Skeletal muscle satellite cell (primary cell): ENCODE results near the gene TTYH2.

Source experiments
- H3K27me3 ChIP-seq: 2 replicates; pipeline ENCODE4 v1.7.0; 2013; ENCODE audit warnings: low read length; ENCODE audit not compliant: control insufficient read depth, insufficient read depth
- H3K36me3 ChIP-seq: 2 replicates; pipeline ENCODE4 v1.7.0; 2013; ENCODE audit warnings: mild to moderate bottlenecking, control low read depth, low read length; ENCODE audit not compliant: insufficient read depth
- H3K4me1 ChIP-seq: 2 replicates; pipeline ENCODE4 v1.7.0; 2013; ENCODE audit warnings: low read length; ENCODE audit not compliant: control insufficient read depth, insufficient read depth
- H3K4me2 ChIP-seq: 2 replicates; pipeline ENCODE4 v1.7.0; 2013; ENCODE audit warnings: mild to moderate bottlenecking, low read length
- H3K4me3 ChIP-seq: 2 replicates; pipeline ENCODE4 v1.7.0; 2013; ENCODE audit warnings: low read length
- H3K9ac ChIP-seq: 2 replicates; pipeline ENCODE4 v1.7.0; 2013; ENCODE audit warnings: mild to moderate bottlenecking, low read depth, low read length, moderate library complexity
- H3K9me3 ChIP-seq: replicated peaks from 2 replicates; pipeline ENCODE4 v1.7.0; 2013; ENCODE audit warnings: mild to moderate bottlenecking, control low read depth, low read length

TTYH2 gene

GRCh38 chr17:74218436-74218835, 5.1 kb downstream of the TTYH2 start:
- H3K9ac ChIP-seq = no peak overlapping the region
- H3K4me1 ChIP-seq = no peaks in the 10 kb centered on the region
- H3K36me3 ChIP-seq = no peaks in the 10 kb centered on the region

GRCh38 chr17:74219576-74220133, 6.3 kb downstream of the TTYH2 start:
- Histone ChIP-seq H3K4me1 (no peaks in the 10 kb centered on the region), H3K4me2 (no peak overlapping the region), H3K36me3 (no peaks in the 10 kb centered on the region), H3K4me3 (no peak overlapping the region), H3K27me3 (peaks cover 19% of the 10 kb centered on the region), H3K9me3 (no peaks in the 10 kb centered on the region), H3K9ac (no peak overlapping the region)

More at GRCh38 chr17:74218436-74218835, 5.1 kb downstream of the TTYH2 start:
- Histone ChIP-seq H3K4me3 (no peak overlapping the region), H3K4me2 (no peak overlapping the region), H3K27me3 (peaks cover 24% of the 10 kb centered on the region), H3K9me3 (no peaks in the 10 kb centered on the region)

GRCh38 chr17:74220219-74220618, 6.8 kb downstream of the TTYH2 start:
- H3K4me1 ChIP-seq = no peaks in the 10 kb centered on the region
- no peaks in the 10 kb centered on the region for H3K36me3 ChIP-seq
- no peaks in the 10 kb centered on the region for H3K9me3 ChIP-seq
- H3K4me2 ChIP-seq = no peak overlapping the region
- H3K4me3 ChIP-seq = no peak overlapping the region
- H3K9ac ChIP-seq = no peak overlapping the region
- peaks cover 19% of the 10 kb centered on the region for H3K27me3 ChIP-seq

- Histone ChIP-seq H3K4me2 (no peak overlapping the region), H3K36me3 (no peaks in the 10 kb centered on the region), H3K4me3 (no peak overlapping the region), H3K9me3 (no peaks in the 10 kb centered on the region), H3K4me1 (no peaks in the 10 kb centered on the region), H3K27me3 (peaks cover 13% of the 10 kb centered on the region), H3K9ac (no peak overlapping the region)
Measured at GRCh38 chr17:74220946-74221818, 7.8 kb downstream of the TTYH2 start.

- Histone ChIP-seq H3K9me3 (no peaks in the 10 kb centered on the region), H3K27me3 (peaks cover 3% of the 10 kb centered on the region), H3K4me3 (no peak overlapping the region), H3K9ac (no peak overlapping the region), H3K4me2 (no peak overlapping the region), H3K36me3 (no peaks in the 10 kb centered on the region), H3K4me1 (no peaks in the 10 kb centered on the region)
Measured at GRCh38 chr17:74222399-74222798, 9.0 kb downstream of the TTYH2 start.

GRCh38 chr17:74223901-74224300, 10.5 kb downstream of the TTYH2 start:
- Histone ChIP-seq H3K4me2 (no peak overlapping the region), H3K4me3 (no peak overlapping the region), H3K27me3 (no peaks in the 10 kb centered on the region), H3K9me3 (no peaks in the 10 kb centered on the region), H3K9ac (no peak overlapping the region), H3K4me1 (no peaks in the 10 kb centered on the region), H3K36me3 (no peaks in the 10 kb centered on the region)

GRCh38 chr17:74224959-74225725, 11.8 kb downstream of the TTYH2 start:
- H3K9ac ChIP-seq = no peak overlapping the region
- no peak overlapping the region for H3K4me3 ChIP-seq
- H3K4me2 ChIP-seq = no peak overlapping the region
- no peaks in the 10 kb centered on the region for H3K36me3 ChIP-seq
- H3K4me1 ChIP-seq = no peaks in the 10 kb centered on the region
- no peaks in the 10 kb centered on the region for H3K27me3 ChIP-seq
- H3K9me3 ChIP-seq = no peaks in the 10 kb centered on the region

GRCh38 chr17:74226252-74226651, 12.9 kb downstream of the TTYH2 start:
- no peak overlapping the region for H3K4me3 ChIP-seq
- H3K4me2 ChIP-seq = no peak overlapping the region
- H3K27me3 ChIP-seq = no peaks in the 10 kb centered on the region
- H3K9me3 ChIP-seq = no peaks in the 10 kb centered on the region
- no peak overlapping the region for H3K9ac ChIP-seq
- no peaks in the 10 kb centered on the region for H3K4me1 ChIP-seq
- no peaks in the 10 kb centered on the region for H3K36me3 ChIP-seq

- no peaks in the 10 kb centered on the region for H3K9me3 ChIP-seq
- H3K4me3 ChIP-seq = no peak overlapping the region
- H3K4me1 ChIP-seq = no peaks in the 10 kb centered on the region
- H3K36me3 ChIP-seq = no peaks in the 10 kb centered on the region
- no peaks in the 10 kb centered on the region for H3K27me3 ChIP-seq
- no peak overlapping the region for H3K4me2 ChIP-seq
- no peak overlapping the region for H3K9ac ChIP-seq
Measured at GRCh38 chr17:74227271-74228080, 14.1 kb downstream of the TTYH2 start.

GRCh38 chr17:74228306-74228978, 15.1 kb downstream of the TTYH2 start:
- Histone ChIP-seq H3K9ac (no peak overlapping the region), H3K36me3 (no peaks in the 10 kb centered on the region), H3K4me2 (no peak overlapping the region), H3K4me3 (no peak overlapping the region), H3K4me1 (no peaks in the 10 kb centered on the region), H3K9me3 (no peaks in the 10 kb centered on the region), H3K27me3 (no peaks in the 10 kb centered on the region)
